Measurements from ENCODE around the gene PSMC3.

Gene PSMC3

GRCh38 chr11:47442514-47442913, 16.3 kb upstream of the PSMC3 start:
- no peak for DNase-seq

GRCh38 chr11:47441421-47441820, 15.2 kb upstream of the PSMC3 start:
- no peak for DNase-seq

GRCh38 chr11:47440054-47440476, 13.8 kb upstream of the PSMC3 start:
- DNase-seq = no peak

- DNase-seq = no peak
Observed at GRCh38 chr11:47438721-47439120, 12.5 kb upstream of the PSMC3 start.

GRCh38 chr11:47437746-47438418, 11.6 kb upstream of the PSMC3 start:
- DNase-seq = no peak

GRCh38 chr11:47437218-47437745, 11.0 kb upstream of the PSMC3 start:
- no peak for DNase-seq

- DNase-seq = no peak
Observed at GRCh38 chr11:47436726-47437125, 10.5 kb upstream of the PSMC3 start.

GRCh38 chr11:47435687-47436086, 9.4 kb upstream of the PSMC3 start:
- no peak for DNase-seq

- DNase-seq = no peak
Observed at GRCh38 chr11:47434011-47434786, 8.0 kb upstream of the PSMC3 start.

GRCh38 chr11:47433157-47433556, 6.9 kb upstream of the PSMC3 start:
- DNase-seq = no peak

- DNase-seq = no peak
Observed at GRCh38 chr11:47431356-47432083, 5.3 kb upstream of the PSMC3 start.

GRCh38 chr11:47430524-47430923, 4.3 kb upstream of the PSMC3 start:
- DNase-seq = no peak

GRCh38 chr11:47425611-47426010, 628 bp downstream of the PSMC3 start:
- DNase-seq = no peak

- DNase-seq = no peak
Observed at GRCh38 chr11:47418454-47419259, 7.6 kb downstream of the PSMC3 start.

GRCh38 chr11:47417712-47418111, 8.5 kb downstream of the PSMC3 start:
- no peak for DNase-seq

- DNase-seq = no peak
Observed at GRCh38 chr11:47415949-47416472, 10.2 kb downstream of the PSMC3 start.

GRCh38 chr11:47415091-47415854, 11.0 kb downstream of the PSMC3 start:
- DNase-seq = no peak

- no peak for DNase-seq
Observed at GRCh38 chr11:47414685-47415070, 11.6 kb downstream of the PSMC3 start.

- DNase-seq = no peak
Observed at GRCh38 chr11:47413908-47414684, 12.1 kb downstream of the PSMC3 start.

- DNase-seq = no peak
Observed at GRCh38 chr11:47413351-47413750, 12.9 kb downstream of the PSMC3 start.

Data from stimulated activated CD4-positive, alpha-beta T cell treated with anti-CD3 and anti-CD28 coated beads, Interleukin-4, amount 100 ng/mL, for 4 hours (primary cell).